GM21381 (cell line): Measurements from ENCODE around the gene KRT86.
"Not testable (repeated sequence)": the region's sequence is repeated elsewhere in the genome, so short reads cannot be mapped to it uniquely, and the experiment has no call there.

ENCODE experiments used
- ATAC-seq: cut with Tn5 transposase; IDR thresholded peaks from one replicate; pipeline ENCODE4 v1.9.1; 2021; ENCODE audit warnings: mild to moderate bottlenecking, moderate library complexity; ENCODE audit not compliant: unreplicated experiment

Gene KRT86

DNA sequence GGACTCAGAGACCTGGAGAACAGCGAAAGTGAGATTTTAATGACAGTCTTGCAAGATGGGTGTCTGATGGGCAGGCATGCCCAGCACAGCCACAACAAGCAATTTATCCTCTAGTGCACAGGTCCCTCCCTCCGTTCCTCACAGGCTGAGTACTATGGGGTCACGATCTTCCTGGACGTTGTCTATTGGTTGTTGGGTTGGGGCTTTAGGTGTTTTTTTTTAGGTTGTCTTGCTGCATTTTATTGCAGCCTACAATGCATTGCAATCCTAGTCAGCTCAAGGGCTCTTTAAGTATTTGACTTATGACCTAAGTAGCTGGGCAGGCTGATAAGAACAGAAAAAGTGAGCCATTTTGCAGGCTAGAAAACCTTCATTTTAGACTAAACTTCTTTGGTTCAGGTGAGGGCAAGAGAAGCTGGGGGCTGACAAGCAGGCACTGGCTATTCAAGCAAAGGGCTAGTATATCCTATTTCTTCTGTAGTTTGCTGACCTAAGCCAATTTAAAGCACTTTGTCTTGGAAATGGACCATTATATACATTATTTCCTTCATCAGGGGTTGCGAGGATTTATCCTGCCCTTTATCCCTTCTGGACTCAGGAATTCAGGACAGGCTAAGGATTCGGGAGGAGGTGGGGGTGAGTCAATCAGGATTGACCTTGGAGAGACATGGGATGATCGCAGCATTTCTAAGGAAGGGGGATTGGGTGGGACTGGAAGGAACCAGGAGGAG is 35.4 kb upstream of the KRT86 start:
- no peak for ATAC-seq

DNA sequence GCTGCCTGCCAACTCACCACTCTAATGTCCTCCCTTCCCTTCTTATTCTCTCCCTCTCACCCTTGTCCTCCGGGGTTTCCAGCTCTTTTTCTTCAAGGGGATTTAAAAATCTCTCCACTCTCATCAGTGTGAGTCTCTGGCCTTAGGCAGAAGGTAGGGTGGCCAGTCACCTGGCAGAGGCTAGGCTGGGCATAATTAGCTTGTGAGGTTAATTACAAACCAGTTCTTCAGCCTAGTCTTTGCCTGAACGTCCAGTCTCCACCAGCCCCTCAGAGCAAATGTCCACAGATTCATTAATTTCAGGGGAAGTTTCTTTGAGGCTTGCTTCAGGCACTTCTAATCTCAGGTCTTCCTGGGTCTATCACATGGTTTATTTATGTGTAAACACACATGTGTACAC is 34.7 kb upstream of the KRT86 start:
- ATAC-seq, result no peak

- ATAC-seq, result not testable (repeated sequence)
Measured at GRCh38 chr12:52240247-52240646, 34.2 kb upstream of the KRT86 start.

DNA sequence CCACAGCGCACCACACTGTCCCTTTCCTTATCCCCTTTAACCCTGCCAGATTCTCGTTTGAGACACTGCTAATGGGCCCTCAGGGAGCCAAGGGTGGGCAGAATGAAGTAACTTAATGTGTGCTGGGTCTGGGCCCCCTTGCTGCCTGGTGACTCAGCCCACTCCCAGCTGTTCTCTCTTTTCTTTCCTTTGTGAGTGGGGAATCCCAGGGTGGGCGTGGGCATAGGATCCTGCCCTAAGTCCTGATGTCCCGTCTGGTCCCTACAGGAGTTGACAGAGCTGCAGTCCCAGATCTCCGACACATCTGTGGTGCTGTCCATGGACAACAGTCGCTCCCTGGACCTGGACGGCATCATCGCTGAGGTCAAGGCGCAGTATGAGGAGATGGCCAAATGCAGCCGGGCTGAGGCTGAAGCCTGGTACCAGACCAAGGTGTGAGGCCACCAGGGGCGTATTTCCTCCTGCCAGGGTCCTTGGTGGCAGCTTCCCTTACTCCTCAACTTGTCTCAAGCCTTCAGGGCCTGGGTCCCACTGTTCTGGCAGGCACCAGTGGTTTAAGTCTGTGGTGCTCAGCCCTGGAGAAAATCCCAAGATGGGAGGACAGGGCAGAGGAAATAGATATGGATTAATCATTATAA is 33.1 kb upstream of the KRT86 start:
- ATAC-seq, result no peak

DNA sequence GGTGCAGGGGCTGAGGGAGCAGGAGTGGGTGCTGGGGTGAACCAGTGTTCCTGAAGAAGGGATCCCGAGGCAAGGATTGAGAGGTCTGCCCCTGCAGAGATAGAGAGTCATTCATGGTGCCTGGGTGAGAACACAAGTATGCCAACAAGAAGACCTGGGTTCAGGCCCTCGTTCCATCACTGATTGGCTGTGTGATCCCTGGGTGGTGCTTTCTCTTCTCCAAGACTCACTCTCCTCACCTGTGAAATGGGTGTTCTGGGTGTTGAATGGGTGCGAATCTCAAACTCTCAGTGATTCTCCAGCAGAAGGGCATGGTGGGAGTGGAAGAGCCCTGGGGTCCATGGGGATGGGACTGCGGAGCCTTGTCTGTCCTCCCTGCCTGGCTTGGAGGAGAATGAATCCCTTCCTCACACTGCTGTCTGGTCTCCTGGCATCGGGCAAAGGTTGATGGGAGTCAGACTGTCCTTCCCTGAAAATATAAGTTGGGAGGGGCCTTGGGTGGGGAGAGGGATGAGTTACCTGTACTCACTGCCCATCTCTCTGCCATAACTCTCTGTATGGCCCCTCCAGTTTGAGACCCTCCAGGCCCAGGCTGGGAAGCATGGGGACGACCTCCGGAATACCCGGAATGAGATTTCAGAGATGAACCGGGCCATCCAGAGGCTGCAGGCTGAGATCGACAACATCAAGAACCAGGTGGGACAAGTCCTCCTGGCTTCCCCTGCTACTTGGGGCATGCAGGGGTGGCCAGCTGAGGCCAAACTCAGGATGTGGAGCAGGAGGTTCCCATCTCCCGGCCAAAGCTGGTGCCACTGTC is 31.8 kb upstream of the KRT86 start:
- no peak for ATAC-seq

GRCh38 chr12:52243259-52243855 is 31.1 kb upstream of the KRT86 start:
- no peak for ATAC-seq

DNA sequence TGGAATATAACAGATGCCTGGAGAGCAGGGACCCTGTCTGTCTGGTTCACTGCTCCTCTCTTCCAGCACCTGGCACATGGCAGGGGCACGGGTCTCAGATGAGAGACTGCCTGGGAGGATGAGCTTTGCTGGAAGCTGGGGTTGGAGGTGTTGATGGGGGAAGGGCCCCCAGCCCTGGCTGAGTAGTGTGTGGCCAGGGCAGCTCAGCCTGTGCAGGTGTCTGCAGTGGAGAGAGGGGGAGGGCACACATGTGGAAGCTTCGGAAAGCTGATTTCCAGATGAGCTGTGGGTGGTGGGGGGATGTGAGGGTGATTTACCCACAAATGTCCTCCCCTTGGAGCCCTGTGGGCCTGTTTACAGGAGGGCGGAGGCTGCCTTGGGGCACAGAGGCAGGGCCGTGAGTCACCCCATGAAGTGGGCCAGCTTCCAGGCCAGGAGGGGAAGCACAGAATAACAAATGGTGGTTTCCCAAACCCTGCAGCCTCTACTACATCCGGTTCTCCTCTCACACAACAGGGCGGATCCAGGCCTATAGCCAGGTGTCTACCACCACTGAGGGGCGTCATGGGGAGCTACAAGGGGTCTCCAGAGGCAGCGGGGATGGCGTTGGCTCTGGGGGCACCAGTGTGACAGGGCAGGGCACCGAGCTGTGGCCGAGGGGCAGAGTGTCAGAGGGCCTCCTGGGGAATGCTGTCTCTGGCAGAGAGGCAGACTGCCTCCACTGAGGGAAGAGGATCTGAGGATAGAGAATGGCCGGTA is 30.4 kb upstream of the KRT86 start:
- ATAC-seq, result peak; percentile 76

DNA sequence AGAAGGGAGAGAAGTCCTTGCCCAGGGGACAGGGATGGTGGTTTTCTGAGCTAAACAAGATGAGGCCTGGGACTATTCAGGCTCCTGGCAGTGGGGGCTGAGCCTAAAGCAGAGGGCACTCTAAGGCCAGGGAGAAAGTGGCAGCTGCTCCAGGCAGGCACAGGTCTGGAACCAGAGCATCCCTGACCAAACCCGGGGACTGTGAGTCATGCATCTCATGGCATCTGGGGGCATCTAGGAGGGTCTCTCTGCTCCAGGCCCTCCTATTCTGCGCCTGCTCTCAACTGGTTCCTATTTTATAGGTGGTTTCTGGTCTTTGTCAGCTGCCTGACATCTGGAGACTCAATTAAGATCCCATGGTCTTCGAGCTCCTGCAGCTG is 29.8 kb upstream of the KRT86 start:
- ATAC-seq, result peak; percentile 9

DNA sequence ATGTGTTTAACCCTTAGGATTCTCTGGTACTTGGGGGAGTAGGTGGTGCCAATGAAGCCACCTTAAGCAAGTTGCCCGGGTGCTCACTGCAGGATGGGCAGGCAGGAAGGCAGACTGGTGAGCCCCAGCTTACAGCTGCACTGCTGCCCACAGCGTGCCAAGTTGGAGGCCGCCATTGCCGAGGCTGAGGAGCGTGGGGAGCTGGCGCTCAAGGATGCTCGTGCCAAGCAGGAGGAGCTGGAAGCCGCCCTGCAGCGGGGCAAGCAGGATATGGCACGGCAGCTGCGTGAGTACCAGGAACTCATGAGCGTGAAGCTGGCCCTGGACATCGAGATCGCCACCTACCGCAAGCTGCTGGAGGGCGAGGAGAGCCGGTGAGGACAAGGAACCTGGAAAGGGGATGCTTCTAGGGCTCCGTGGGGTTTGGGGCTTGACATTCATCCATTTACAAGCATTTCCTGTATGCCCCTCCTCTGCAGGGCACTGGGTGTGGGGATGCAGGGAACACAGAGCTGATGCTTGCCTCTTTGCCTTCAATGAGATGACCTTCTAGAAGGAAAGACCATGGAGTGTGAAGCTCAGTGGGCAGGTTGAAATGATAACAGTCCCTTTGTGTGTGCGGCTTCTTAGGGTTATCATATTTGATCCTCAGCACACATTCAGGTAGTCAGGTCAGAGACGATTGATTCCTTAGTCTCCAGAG is 29.0 kb upstream of the KRT86 start:
- no peak for ATAC-seq

DNA sequence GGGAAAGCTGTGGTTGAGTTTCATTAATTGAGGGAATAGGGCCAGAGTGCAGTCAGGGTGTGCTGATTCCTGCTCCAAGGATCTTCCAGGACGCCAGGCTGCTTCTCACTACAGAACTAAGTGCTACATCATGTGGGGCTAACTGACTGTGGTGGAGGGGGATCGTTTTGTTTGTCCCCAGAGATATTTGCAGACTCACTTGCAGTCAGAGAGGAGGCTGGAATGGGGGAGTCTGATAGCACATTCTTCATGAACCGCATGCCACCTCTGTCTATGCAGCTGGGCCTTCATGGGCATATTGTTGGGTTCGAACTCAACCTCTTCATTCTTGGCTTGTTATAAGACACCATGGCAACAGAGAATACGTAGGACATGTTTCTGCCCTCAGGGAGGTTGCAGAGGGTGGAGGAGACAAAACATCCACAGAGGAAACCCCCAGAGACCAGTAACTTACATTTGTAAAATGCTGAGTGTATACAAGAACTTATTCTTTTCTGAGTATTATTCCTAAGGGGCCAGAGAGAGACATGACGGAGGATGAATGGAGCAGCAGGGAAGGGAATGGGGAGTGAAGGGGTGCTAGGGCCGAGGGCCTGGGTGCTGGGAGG is 28.4 kb upstream of the KRT86 start:
- ATAC-seq, result no peak

DNA sequence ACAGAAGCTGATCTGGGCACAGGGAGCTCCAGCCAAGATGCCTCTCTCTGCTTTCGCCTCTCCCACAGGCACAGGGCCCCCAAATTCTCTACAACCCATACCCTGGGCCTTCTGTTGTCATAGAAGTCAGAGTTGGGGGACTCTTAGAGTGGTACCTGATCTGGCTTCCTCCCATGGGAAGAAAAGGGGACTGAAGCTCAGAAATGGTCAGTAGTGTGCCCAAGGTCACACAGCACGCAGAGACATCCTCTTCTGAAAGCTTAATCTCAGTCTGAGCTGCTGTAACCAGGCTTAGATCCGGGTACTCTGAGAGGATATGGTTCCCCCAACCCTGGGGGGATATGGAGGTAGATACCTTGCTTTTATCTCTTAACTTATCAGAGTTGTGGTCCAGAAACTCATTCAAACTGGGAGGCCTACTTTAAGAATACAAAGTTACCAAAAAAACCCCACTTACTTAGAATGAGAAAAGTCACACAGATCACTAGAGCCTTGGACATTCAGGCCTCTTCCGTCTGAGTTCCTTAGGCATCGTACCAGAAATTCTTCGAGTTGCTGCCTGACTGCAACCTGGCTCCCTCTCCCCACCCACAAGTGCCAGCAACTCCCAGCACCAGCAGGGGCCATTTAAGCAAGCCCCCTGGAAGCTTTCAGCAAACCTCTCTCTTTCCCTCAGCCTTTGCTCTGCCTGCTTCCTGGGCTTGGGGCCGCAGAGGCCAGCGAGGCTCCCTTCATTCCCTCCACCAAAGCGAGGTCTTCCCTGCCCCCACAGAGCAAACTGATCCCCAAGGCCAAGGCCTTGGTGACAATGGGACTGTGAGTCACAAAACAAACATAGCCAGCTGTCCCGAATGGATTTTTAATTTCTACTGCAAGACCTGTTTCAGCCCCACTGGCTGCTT is 27.5 kb upstream of the KRT86 start:
- no peak for ATAC-seq

DNA sequence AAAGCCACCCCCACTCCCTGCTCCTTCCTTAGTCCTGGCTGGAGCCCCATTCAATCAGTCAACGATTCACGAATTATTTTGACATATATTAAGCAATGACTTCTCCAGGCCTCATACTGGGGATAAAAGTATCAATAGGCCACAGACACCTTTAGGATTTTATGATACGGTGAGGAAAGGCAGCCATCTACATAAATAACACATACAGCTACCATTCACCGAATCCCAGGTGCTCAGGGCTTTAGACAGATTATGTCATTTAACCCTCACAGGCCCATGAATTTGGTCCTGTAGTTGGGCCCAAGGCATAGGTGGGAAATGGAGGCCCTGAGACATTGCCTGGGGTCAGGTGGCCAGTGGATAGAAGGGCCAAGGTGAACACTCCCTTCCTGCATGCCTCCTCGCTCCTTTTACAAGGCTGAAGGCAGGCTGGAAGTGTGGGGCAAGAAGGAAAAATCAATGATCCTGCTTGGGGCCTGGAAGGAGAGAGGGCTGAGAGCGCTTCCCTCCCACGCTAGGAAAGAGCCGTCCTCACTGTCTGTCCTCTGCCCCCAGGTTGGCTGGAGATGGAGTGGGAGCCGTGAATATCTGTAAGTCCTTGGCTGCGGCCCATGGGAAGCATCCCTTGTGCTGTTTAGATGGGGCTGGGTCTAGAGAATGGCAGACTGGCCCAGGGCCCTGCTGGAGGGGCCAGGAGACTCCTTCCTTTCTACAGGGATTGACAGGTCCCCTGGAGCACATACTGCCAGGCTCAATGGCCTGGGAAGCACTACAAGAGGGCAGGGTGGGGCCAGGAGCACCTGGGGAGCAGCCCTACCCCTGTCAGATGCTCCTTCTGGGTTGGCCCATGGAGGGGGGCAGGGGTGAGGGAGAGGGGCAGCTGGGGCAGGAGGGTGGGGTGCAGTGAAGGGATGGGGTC is 26.6 kb upstream of the KRT86 start:
- no peak for ATAC-seq

- no peak for ATAC-seq
Measured at GRCh38 chr12:52248541-52249461, 25.6 kb upstream of the KRT86 start.

- no peak for ATAC-seq
Measured at GRCh38 chr12:52249511-52250047, 24.9 kb upstream of the KRT86 start.

DNA sequence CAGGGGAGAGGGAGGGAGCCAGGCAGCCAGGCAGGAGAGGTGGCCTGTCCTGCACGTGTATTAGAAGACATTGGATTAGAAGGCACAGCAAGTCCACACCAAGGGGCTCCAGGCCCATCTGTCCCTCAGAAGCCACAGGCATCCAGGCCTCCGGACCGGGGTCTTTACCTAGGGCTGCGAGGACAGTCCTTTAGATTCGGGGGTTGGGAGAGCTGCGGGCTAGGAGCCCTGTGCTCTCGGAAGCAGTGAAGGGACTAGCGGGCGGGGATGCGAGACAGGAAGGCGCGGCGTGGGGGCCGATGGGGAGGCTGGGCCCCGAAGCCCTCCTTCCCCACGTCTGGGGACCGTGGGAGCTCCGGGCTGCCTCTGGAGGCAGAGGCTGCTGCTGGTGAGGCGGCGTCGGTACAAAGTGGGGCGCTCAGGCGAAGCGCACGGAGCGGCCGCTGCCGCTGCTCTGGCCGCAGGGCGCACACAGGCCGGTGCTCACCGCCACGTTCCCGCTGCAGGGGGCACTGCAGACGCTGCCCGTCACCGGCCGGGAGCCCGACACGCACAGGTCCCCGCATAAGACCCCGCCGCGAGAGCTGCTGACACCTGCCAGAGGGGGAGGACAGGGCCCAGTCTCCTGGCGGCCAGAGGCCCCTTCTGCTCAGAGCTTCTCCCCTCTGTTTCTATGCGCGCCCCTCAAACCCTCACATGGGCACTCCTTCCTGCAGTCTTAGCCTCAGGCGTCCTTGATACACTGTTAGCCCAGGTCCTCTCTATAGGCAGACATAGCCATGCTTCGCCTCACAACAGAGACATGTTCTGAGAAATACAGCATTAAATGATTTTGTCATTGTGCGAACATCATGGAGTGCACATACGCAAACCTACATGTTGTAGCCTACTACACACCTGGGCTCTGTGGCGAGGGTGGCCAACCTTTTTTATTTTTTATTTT is 24.1 kb upstream of the KRT86 start:
- no peak for ATAC-seq
